GM19240 (cell line): Measurements from ENCODE around the gene FTCDNL1.

Source experiments
- DNase-seq: peaks from one replicate; pipeline ENCODE4 v3.0.0; 2011; ENCODE audit warnings: low spot score; ENCODE audit not compliant: insufficient read length

The FTCDNL1 gene

GRCh38 chr2:199743415-199744120, 107.4 kb downstream of the FTCDNL1 start:
- DNase-seq, result no peak

DNA sequence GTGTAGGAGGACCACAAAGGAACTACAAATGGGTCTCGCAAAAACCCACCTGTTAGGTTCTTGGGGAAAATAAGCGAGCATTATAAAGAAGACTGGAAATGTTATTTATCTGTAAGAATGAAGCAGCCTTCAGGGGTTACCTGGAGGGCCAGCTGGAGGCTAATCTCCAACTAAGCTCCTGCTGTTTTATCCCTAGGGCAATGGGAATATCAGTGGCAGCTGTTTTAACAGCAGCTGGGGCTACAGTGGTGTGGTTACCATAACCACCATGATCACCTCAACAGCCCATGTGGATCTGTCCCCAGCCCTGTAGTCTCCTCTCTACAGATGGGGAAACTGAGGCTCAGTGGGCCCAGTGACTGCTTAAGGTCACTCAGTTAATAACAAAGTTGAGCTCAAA, 108.1 kb downstream of the FTCDNL1 start:
- DNase-seq, result no peak

DNA sequence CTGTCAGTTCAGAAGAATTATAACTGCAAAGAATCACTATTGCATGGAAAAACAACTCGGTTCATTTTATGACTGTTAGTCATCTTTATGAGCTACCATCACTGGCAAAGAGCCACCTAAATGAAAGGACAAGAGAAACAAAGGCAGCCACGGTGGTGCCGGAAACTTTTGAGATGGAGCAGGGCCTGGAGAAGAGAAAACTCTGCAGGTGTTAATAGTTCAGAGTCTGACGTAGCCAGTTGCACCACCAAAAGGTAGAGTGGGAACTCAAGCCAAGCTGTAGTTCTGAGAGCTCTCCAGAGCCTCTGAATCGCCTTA, 110.9 kb downstream of the FTCDNL1 start:
- no peak for DNase-seq

DNA sequence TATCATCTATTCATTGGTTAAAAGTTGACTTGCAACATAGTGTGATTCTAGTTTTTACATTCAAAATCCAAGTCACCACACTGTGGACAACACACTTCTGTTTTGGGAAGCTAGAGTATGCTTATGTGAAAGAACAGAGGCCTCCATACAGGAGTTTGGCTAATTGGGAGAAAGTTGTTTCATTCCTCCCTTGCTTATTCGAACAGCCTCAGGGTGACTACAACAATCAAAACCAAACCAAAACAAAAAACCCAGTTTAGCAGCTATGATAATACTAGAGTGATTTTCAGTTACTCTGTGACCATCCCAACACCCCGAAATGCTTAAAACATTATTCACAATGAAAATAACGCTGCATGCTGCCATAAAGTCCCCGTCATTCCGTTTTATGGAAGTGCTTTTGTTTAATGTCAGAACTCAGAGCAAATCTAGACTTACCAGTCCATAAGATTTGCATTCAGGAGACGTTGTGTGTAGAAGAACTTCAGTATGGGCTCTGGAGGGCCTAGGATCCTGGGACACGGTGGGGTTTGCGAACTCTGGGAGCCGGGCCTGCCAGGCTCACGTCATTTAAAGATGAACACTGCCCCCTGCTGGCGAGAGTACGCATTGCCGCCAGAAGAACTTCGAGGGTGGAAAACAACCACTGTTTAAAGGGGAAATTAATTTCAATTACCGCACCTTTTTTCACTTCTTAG, 111.4 kb downstream of the FTCDNL1 start:
- peak; percentile 7 for DNase-seq

GRCh38 chr2:199738727-199739412, 112.1 kb downstream of the FTCDNL1 start:
- DNase-seq, result no peak

DNA sequence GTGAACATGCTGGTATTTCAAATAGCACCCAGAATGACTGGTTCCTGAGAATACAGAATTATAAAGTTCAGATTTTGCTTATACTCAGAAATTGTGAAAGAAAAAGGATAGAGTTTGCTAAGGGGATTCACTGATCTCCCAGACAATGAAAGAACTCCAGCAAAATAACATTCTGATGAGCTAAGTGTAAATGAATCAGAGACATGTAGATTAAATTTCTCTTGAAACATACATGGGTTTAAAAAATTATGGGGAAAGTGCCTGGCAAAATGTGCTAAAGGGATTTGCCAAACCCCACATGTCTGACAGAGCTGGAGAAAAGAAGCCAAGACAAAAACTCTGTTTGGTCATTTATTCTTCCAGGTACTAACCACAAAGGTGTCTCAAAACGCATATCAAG, 116.3 kb downstream of the FTCDNL1 start:
- DNase-seq, result no peak

DNA sequence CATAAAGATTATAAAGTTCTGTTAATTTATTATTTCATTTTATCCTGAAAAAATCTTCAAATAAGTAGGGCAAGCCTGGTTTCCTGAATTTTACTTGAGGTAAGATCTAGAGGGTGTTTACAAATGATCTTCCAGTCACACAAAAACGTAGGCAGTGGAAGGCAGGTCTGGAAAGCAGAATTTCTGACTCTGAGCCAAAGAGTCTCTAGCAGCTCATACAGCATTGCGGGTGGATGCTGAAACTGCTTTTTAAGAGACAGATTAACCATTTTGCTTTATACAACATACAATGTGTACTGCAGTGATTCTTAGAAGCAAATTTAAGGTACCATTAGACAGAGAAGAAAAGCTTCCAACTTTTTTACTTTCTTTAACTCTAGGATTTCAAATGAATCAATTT, 117.0 kb downstream of the FTCDNL1 start:
- no peak for DNase-seq

GRCh38 chr2:199727801-199728200, 123.2 kb downstream of the FTCDNL1 start:
- DNase-seq, result no peak

- no peak for DNase-seq
These were observed 123.7 kb downstream of the FTCDNL1 start for GRCh38 chr2:199727306-199727705.

DNA sequence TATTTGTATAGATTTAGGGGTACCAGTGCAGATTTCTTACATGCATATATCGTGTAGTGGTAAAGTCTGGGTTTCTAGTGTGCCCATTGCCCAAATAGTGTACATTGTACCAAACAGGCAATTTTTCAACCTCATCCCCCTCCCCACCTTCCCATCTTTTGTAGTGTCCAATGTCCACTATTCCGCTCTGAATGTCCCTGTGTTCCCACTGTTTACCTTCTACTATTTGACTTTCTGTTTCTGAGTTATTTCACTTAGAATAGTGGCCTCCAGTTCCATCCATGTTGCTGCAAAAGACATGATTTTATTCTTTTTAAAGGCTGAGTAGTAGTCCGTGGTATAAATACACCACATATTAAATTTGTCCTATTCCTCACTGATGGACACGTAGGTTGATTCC, 132.9 kb downstream of the FTCDNL1 start:
- no peak for DNase-seq

- DNase-seq, result no peak
These were observed 133.4 kb downstream of the FTCDNL1 start for GRCh38 chr2:199717587-199717907.

DNA sequence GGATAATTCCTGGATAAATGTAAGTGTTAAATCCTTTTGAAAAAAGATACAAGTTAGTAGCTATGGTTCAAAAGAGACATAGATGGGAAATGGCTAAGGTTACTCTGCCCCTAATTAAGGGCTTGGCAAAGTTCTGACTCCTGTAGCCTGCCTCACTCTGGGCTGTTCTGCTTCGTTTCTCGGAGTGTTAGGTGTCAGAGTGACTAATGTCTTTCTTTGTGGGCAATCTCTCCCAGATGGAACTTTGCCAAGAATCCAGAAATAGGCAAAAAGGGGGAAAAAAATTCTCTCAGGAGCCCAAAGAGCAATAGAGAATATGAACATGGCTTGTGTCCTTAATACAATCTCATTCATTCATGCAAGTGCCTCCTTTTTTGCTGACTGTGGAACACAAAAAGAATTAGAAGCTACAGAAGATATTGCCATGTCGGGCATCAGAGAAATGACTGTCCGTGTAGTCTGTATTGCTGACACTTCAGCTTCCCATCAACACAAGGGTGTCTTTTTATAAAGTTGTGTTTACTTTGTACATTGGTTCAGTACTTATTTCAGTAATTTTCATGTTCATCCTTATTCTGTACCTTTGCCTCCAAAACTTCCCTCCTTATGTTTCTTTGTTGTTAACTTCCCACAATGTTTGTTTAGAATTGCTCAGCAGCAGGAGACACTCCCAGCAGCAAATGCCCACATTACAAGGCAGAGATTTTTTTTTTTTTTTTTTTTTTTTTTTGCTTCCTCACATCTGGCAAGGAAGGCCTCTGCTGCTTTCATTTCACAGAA, 134.0 kb downstream of the FTCDNL1 start:
- DNase-seq, result no peak

DNA sequence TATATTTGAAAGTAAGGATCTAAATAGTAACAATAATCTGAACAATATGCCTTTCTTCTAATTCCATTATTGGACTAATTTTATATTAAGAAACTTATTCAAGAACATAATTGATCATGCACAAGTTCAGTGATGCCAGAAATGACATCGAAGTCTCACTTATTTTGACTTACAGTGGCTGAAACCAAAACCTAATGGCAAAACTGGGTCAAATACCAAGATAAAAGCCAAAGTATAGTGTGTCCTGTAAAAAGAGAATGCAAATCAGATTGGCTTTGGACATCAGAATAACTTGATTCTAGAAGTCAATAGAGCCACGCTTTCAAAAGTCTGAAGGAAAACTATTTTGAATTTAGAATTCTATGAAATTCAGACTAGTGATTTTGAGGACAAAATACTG, 137.2 kb downstream of the FTCDNL1 start:
- no peak for DNase-seq

DNA sequence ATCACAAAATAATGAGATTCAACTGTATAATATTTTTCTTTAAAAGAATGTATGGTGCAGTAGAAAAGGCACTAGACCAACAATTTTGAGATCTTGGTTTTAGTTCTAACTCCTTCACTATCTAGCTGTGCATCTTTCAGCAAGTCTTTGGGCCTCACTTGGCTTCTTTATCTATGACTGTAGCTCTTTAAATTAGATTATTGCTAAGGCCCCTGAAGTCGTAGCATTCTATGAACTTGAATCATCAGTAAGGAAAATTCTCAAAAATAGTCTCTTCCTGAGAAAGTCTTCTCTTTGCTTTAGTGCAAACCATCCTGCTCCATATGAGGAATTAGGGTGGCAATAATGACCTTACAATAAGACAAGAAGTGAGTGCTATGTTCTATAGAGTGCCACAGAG, 140.4 kb downstream of the FTCDNL1 start:
- no peak for DNase-seq
